RCC 7860 (cell line): ENCODE measurements around the gene PXDN.

Experiments
- DNase-seq: peaks from one replicate; pipeline ENCODE4 v3.0.0-alpha.2; 2015; ENCODE audit warnings: low spot score
- FAIRE-seq: peaks from 2 replicates; lab custom pipeline; 2012; peaks lifted over from hg19 to GRCh38; lab: Jason Lieb, UNC

Gene PXDN

GRCh38 chr2:1590596-1591460 is 153.5 kb downstream of the PXDN start:
- DNase-seq (no peak), FAIRE-seq (no peak)

- FAIRE-seq = no peak
- peak; percentile 71 for DNase-seq
These were observed 155.2 kb downstream of the PXDN start for GRCh38 chr2:1588978-1589621.

- DNase-seq (no peak), FAIRE-seq (no peak)
These were observed 156.0 kb downstream of the PXDN start for GRCh38 chr2:1588051-1588977.

GRCh38 chr2:1586923-1587840 is 157.1 kb downstream of the PXDN start:
- peak; percentile 49 for DNase-seq
- FAIRE-seq = no peak

GRCh38 chr2:1586251-1586922 is 157.9 kb downstream of the PXDN start:
- DNase-seq (no peak), FAIRE-seq (no peak)

GRCh38 chr2:1585635-1586034 is 158.7 kb downstream of the PXDN start:
- FAIRE-seq = no peak
- no peak for DNase-seq

- FAIRE-seq (no peak), DNase-seq (peak; percentile 24)
These were observed 159.4 kb downstream of the PXDN start for GRCh38 chr2:1584691-1585485.

GRCh38 chr2:1584051-1584531 is 160.2 kb downstream of the PXDN start:
- no peak for FAIRE-seq
- DNase-seq = no peak

GRCh38 chr2:1582891-1583341 is 161.4 kb downstream of the PXDN start:
- no peak for DNase-seq
- no peak for FAIRE-seq

- FAIRE-seq = no peak
These were observed 162.2 kb downstream of the PXDN start for GRCh38 chr2:1581965-1582625.

More at GRCh38 chr2:1581965-1582625, 162.2 kb downstream of the PXDN start:
- DNase-seq = no peak
